Measurements from ENCODE around the gene ENDOD1. TPM values are rescaled to one million over a fixed set of nuclear protein-coding genes. Genes with fewer than 3 reads are reported as not detected.

ENDOD1 gene
- total and polyA plus RNA-seq, 2 donors (not counting 1 experiment from before 2014, with no cell fraction given) = 7.0 to 11.7 TPM

DNA sequence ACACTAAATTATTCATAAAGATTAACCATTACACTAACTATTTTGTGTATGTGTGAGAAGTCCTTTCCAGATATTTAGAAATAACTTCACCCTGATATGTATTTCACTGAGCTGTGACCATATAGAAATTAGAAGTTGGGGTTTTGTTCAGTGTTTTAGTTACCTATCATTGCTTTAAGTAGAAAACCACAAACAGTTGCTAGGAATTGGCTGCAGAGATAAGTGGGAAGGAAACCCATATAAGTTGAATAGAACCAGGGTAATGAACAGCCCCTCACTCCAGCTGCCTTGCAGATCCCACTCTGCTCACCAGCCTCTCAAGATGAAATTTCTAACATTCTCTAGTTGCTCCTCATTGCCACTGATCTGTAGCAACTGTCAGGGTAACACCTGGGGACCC is 12.7 kb upstream of the ENDOD1 start:
- peaks cover 11% of the 10 kb centered on the region for H3K79me2 ChIP-seq (ENCODE audit: control insufficient read depth, insufficient read depth, low read length)
- DNase-seq (no peak), ATAC-seq (ENCODE audit: low read depth) (no peak)
- no peak overlapping the region for H2AFZ ChIP-seq (ENCODE audit: insufficient read depth, low read depth, low read length, poor library complexity, severe bottlenecking)
- TF ChIP-seq, protein P1, sequence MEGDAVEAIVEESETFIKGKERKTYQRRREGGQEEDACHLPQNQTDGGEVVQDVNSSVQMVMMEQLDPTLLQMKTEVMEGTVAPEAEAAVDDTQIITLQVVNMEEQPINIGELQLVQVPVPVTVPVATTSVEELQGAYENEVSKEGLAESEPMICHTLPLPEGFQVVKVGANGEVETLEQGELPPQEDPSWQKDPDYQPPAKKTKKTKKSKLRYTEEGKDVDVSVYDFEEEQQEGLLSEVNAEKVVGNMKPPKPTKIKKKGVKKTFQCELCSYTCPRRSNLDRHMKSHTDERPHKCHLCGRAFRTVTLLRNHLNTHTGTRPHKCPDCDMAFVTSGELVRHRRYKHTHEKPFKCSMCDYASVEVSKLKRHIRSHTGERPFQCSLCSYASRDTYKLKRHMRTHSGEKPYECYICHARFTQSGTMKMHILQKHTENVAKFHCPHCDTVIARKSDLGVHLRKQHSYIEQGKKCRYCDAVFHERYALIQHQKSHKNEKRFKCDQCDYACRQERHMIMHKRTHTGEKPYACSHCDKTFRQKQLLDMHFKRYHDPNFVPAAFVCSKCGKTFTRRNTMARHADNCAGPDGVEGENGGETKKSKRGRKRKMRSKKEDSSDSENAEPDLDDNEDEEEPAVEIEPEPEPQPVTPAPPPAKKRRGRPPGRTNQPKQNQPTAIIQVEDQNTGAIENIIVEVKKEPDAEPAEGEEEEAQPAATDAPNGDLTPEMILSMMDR (IDR thresholded peaks at IDR 0.05) = no peak
- TF ChIP-seq EZH2 (IDR thresholded peaks at IDR 0.05; ENCODE audit: borderline replicate concordance, insufficient read depth, low read depth, low read length, poor library complexity, severe bottlenecking) = no peak
- H3K4me1 ChIP-seq (ENCODE audit: control insufficient read depth in 2 of 2, insufficient read depth in 2 of 2, low read length in 2 of 2) = peaks cover 3 to 4% of the 10 kb centered on the region in 2 donors
- ChIA-PET CTCF (interaction anchor here (1.0 to 1.2 kb wide), 3 partner anchors 9 to 59 kb away, joined by 3 read pairs; no protein-coding TSS in a partner anchor), POLR2A (no interaction called here)
- no peak overlapping the region for H3K4me2 ChIP-seq (replicated peaks; ENCODE audit: low read depth, low read length, poor library complexity, severe bottlenecking)
- H3K27ac ChIP-seq (ENCODE audit: low read length in 2 of 2) = no peak overlapping the region
- Mint-ChIP-seq H3K4me1 (peaks cover 6% of the 10 kb centered on the region), H3K27ac (no peak overlapping the region), H3K27me3 (no peaks in the 10 kb centered on the region), H3K9me3 (ENCODE audit: insufficient read depth) (no peaks in the 10 kb centered on the region), H3K4me3 (no peak overlapping the region)
- H3K4me3 ChIP-seq (ENCODE audit: control extremely low read depth in 1 of 5, extremely low read depth in 1 of 5, insufficient read depth in 1 of 5, low read depth in 2 of 5, low read length in 4 of 5) = no peak overlapping the region
- H3K9ac ChIP-seq (ENCODE audit: low read length) = no peak overlapping the region
- H4K20me1 ChIP-seq (ENCODE audit: control insufficient read depth, insufficient read depth, low read length, poor library complexity, severe bottlenecking) = no peaks in the 10 kb centered on the region
- intact Hi-C loops (cut with micrococcal nuclease) = no loop called here
- H3K9me3 ChIP-seq (ENCODE audit: control extremely low read depth in 1 of 3, control insufficient read depth in 2 of 3, insufficient read depth in 1 of 3, low read length in 2 of 3) = no peaks in the 10 kb centered on the region
- H3K36me3 ChIP-seq (replicated peaks in 1 of 2; ENCODE audit: control extremely low read depth in 1 of 2, control insufficient read depth in 1 of 2, extremely low read depth in 1 of 2, insufficient read depth in 2 of 2, low read length in 1 of 2) = peaks cover 0 to 4% of the 10 kb centered on the region in 2 experiments
- no peaks in the 10 kb centered on the region for H3K27me3 ChIP-seq (replicated peaks in 1 of 4; ENCODE audit: control extremely low read depth in 1 of 4, control insufficient read depth in 3 of 4, insufficient read depth in 4 of 4, low read length in 3 of 4)

DNA sequence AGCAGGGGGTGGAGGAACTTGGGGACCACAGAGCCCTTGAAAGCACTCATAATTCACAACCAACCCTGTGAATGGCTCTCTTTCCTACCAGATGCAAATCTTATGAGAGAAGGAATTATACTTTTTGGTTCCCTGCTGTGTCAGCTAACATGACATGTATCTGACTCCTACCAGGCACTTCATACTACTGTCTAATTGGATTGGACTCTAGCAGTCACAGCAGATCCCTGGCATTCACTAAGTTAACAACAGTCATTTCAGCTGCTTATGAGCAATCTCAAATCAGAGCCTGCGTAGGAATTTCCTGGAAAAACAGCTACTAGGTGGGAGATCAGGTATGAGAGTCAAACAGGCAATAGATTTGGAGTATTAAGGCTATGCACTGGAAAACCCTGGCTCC is 11.1 kb upstream of the ENDOD1 start:
- H4K20me1 ChIP-seq (ENCODE audit: control insufficient read depth, insufficient read depth, low read length, poor library complexity, severe bottlenecking) = no peaks in the 10 kb centered on the region
- ChIA-PET CTCF (no interaction called here), POLR2A (no interaction called here)
- Mint-ChIP-seq H3K27ac (no peak overlapping the region), H3K9me3 (ENCODE audit: insufficient read depth) (no peaks in the 10 kb centered on the region), H3K4me3 (no peak overlapping the region), H3K27me3 (no peaks in the 10 kb centered on the region), H3K4me1 (peaks cover 3% of the 10 kb centered on the region)
- H3K27me3 ChIP-seq (replicated peaks in 1 of 4; ENCODE audit: control extremely low read depth in 1 of 4, control insufficient read depth in 3 of 4, insufficient read depth in 4 of 4, low read length in 3 of 4) = no peaks in the 10 kb centered on the region
- no CpG with 5 or more reads among the region's 1 CpG for WGBS (ENCODE audit: insufficient coverage)
- ATAC-seq (ENCODE audit: low read depth) (no peak), DNase-seq (no peak)
- no peak overlapping the region for H2AFZ ChIP-seq (ENCODE audit: insufficient read depth, low read depth, low read length, poor library complexity, severe bottlenecking)
- H3K4me2 ChIP-seq (replicated peaks; ENCODE audit: low read depth, low read length, poor library complexity, severe bottlenecking) = no peak overlapping the region
- no peak overlapping the region for H3K4me3 ChIP-seq (ENCODE audit: control extremely low read depth in 1 of 5, extremely low read depth in 1 of 5, insufficient read depth in 1 of 5, low read depth in 2 of 5, low read length in 4 of 5)
- H3K79me2 ChIP-seq (ENCODE audit: control insufficient read depth, insufficient read depth, low read length) = peaks cover 4% of the 10 kb centered on the region
- intact Hi-C loops (cut with micrococcal nuclease) = no loop called here
- H3K9ac ChIP-seq (ENCODE audit: low read length) = no peak overlapping the region
- no peak for TF ChIP-seq EZH2 (IDR thresholded peaks at IDR 0.05; ENCODE audit: borderline replicate concordance, insufficient read depth, low read depth, low read length, poor library complexity, severe bottlenecking)
- TF ChIP-seq, protein P1 (IDR thresholded peaks at IDR 0.05) = no peak
- no peaks in the 10 kb centered on the region for H3K9me3 ChIP-seq (ENCODE audit: control extremely low read depth in 1 of 3, control insufficient read depth in 2 of 3, insufficient read depth in 1 of 3, low read length in 2 of 3)
- H3K4me1 ChIP-seq (ENCODE audit: control insufficient read depth in 2 of 2, insufficient read depth in 2 of 2, low read length in 2 of 2) = peaks cover 3 to 4% of the 10 kb centered on the region in 2 donors
- H3K36me3 ChIP-seq (replicated peaks in 1 of 2; ENCODE audit: control extremely low read depth in 1 of 2, control insufficient read depth in 1 of 2, extremely low read depth in 1 of 2, insufficient read depth in 2 of 2, low read length in 1 of 2) = no peaks in the 10 kb centered on the region
- no peak overlapping the region for H3K27ac ChIP-seq (ENCODE audit: low read length in 2 of 2)

Data from B cell (primary cell).